MCF 10A (cell line): ENCODE measurements around the gene DNASE1L1. TPM values are rescaled to one million over a fixed set of nuclear protein-coding genes. Genes with fewer than 3 reads are reported as not detected.

Source experiments
- BruUV-seq: library from RNA; stranded (reverse); fragments of 400-500 nt; replicated peaks from 2 replicates; lab custom pipeline; 2021; lab: Mats Ljungman, UMichigan
- CTCF ChIA-PET: fragments of 300-600 bp; sonication (Branson Sonifier 250); formaldehyde crosslinking; extraction: SDS; loops from one replicate; lab custom pipeline; 2021; ENCODE audit warnings: antibody characterized with exemption, inconsistent platforms; lab: Yijun Ruan, JAX
- POLR2A ChIA-PET: fragments of 300-600, 350-650 bp; sonication (Branson Sonifier 250); formaldehyde crosslinking; extraction: SDS; loops from one replicate; lab custom pipeline; 2020; ENCODE audit warnings: antibody characterized with exemption, inconsistent platforms; lab: Yijun Ruan, JAX
- DNase-seq: peaks from one replicate; pipeline ENCODE4 v3.0.0-alpha.2; 2018; ENCODE audit not compliant: unreplicated experiment
- H3K27ac Mint-ChIP-seq: one replicate; pipeline ENCODE4 v1.8.0; 2022; ENCODE audit warnings: mild to moderate bottlenecking, low read depth, mixed read lengths; ENCODE audit not compliant: unreplicated experiment
- H3K27me3 Mint-ChIP-seq: one replicate; pipeline ENCODE4 v1.8.0; 2022; ENCODE audit warnings: mixed read lengths; ENCODE audit not compliant: insufficient read depth, unreplicated experiment
- H3K36me3 Mint-ChIP-seq: one replicate; pipeline ENCODE4 v1.8.0; 2022; ENCODE audit warnings: mild to moderate bottlenecking, moderate library complexity, mixed read lengths; ENCODE audit not compliant: insufficient read depth, unreplicated experiment
- H3K4me1 Mint-ChIP-seq: one replicate; pipeline ENCODE4 v1.8.0; 2022; ENCODE audit warnings: mixed read lengths; ENCODE audit not compliant: insufficient read depth, unreplicated experiment
- H3K4me3 Mint-ChIP-seq: one replicate; pipeline ENCODE4 v1.8.0; 2022; ENCODE audit warnings: mild to moderate bottlenecking, moderate library complexity, mixed read lengths; ENCODE audit not compliant: unreplicated experiment
- H3K9me3 Mint-ChIP-seq: one replicate; pipeline ENCODE4 v1.8.0; 2022; ENCODE audit warnings: mixed read lengths; ENCODE audit not compliant: unreplicated experiment
- CTCF ChIP-seq: fragments of 200-600 bp; IDR thresholded peaks from one replicate; pipeline ENCODE4 v1.8.0; 2022; ENCODE audit warnings: antibody characterized with exemption, mild to moderate bottlenecking; ENCODE audit not compliant: unreplicated experiment
- intact Hi-C: fragments of 100-400 bp; cut with micrococcal nuclease; formaldehyde crosslinking; loops from 2 replicates; pipeline ENCODE4 v1.14.1; 2022
- total RNA-seq: library from RNA; stranded (reverse); gene quantifications from 2 replicates; pipeline ENCODE4 v1.2.3, GENCODE V29; 2022

DNASE1L1 gene
- total RNA-seq, 1 experiment from 2014 or later, result 20.5 TPM

- H3K9me3 Mint-ChIP-seq, result no peaks in the 10 kb centered on the region
- no peaks in the 10 kb centered on the region for H3K27me3 Mint-ChIP-seq
- BruUV-seq, result no TSS peak
- POLR2A ChIA-PET, result interaction anchor here (0.6 to 0.7 kb wide), 2 partner anchors 39 to 45 kb away, joined by 3 read pairs; no protein-coding TSS in a partner anchor
- DNase-seq, result no peak
- CTCF ChIA-PET, result interaction anchor here (0.5 to 1.1 kb wide), 2 partner anchors 9 to 49 kb away, joined by 3 read pairs; no protein-coding TSS in a partner anchor
- peaks cover 8% of the 10 kb centered on the region for H3K4me1 Mint-ChIP-seq
- intact Hi-C loops, result no loop called here
- H3K27ac Mint-ChIP-seq, result no peak overlapping the region
- peaks cover 67% of the 10 kb centered on the region for H3K36me3 Mint-ChIP-seq
- no peak for TF ChIP-seq CTCF
- no peak overlapping the region for H3K4me3 Mint-ChIP-seq
These were observed 43.9 kb downstream of the DNASE1L1 start for GRCh38 chrX:154365052-154365600.

GRCh38 chrX:154363706-154364439, 45.2 kb downstream of the DNASE1L1 start:
- ChIA-PET CTCF (no interaction called here), POLR2A (no interaction called here)
- Mint-ChIP-seq H3K4me1 (peaks cover 9% of the 10 kb centered on the region), H3K9me3 (no peaks in the 10 kb centered on the region), H3K27me3 (no peaks in the 10 kb centered on the region), H3K4me3 (no peak overlapping the region), H3K27ac (no peak overlapping the region), H3K36me3 (peaks cover 78% of the 10 kb centered on the region)
- DNase-seq, result no peak
- intact Hi-C loops, result no loop called here
- no peak for TF ChIP-seq CTCF
- BruUV-seq, result no TSS peak

- no TSS peak for BruUV-seq
- POLR2A ChIA-PET, result no interaction called here
- Mint-ChIP-seq H3K36me3 (peaks cover 80% of the 10 kb centered on the region), H3K9me3 (no peaks in the 10 kb centered on the region), H3K27ac (no peak overlapping the region), H3K4me1 (peaks cover 5% of the 10 kb centered on the region), H3K27me3 (no peaks in the 10 kb centered on the region), H3K4me3 (no peak overlapping the region)
- no peak for TF ChIP-seq CTCF
- intact Hi-C loops, result no loop called here
- CTCF ChIA-PET, result no interaction called here
- DNase-seq, result no peak
These were observed 46.8 kb downstream of the DNASE1L1 start for GRCh38 chrX:154362085-154362742.

GRCh38 chrX:154360155-154360713, 48.8 kb downstream of the DNASE1L1 start:
- peaks cover 76% of the 10 kb centered on the region for H3K36me3 Mint-ChIP-seq
- no peaks in the 10 kb centered on the region for H3K9me3 Mint-ChIP-seq
- POLR2A ChIA-PET, result no interaction called here
- CTCF ChIA-PET, result no interaction called here
- BruUV-seq, result no TSS peak
- intact Hi-C loops, result no loop called here
- H3K4me3 Mint-ChIP-seq, result no peak overlapping the region
- H3K4me1 Mint-ChIP-seq, result peaks cover 5% of the 10 kb centered on the region
- TF ChIP-seq CTCF, result no peak
- no peaks in the 10 kb centered on the region for H3K27me3 Mint-ChIP-seq
- DNase-seq, result no peak
- H3K27ac Mint-ChIP-seq, result no peak overlapping the region
